22Rv1 (cell line): ENCODE results near the gene LSM14A.

Experiments used
- ZFX ChIP-seq: fragments of 450-650 bp; IDR thresholded peaks from 2 replicates; pipeline ENCODE4 v1.6.1; 2017; ENCODE audit warnings: antibody characterized with exemption, borderline replicate concordance
- TF ChIP-seq, protein P1 (sequence below): fragments of 450-650 bp; IDR thresholded peaks from 2 replicates; pipeline ENCODE4 v1.5.1; 2017; ENCODE audit warnings: mild to moderate bottlenecking

GRCh38 chr19:34269968-34270621 lies 97.8 kb downstream of the LSM14A start:
- TF ChIP-seq, protein P1, sequence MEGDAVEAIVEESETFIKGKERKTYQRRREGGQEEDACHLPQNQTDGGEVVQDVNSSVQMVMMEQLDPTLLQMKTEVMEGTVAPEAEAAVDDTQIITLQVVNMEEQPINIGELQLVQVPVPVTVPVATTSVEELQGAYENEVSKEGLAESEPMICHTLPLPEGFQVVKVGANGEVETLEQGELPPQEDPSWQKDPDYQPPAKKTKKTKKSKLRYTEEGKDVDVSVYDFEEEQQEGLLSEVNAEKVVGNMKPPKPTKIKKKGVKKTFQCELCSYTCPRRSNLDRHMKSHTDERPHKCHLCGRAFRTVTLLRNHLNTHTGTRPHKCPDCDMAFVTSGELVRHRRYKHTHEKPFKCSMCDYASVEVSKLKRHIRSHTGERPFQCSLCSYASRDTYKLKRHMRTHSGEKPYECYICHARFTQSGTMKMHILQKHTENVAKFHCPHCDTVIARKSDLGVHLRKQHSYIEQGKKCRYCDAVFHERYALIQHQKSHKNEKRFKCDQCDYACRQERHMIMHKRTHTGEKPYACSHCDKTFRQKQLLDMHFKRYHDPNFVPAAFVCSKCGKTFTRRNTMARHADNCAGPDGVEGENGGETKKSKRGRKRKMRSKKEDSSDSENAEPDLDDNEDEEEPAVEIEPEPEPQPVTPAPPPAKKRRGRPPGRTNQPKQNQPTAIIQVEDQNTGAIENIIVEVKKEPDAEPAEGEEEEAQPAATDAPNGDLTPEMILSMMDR = no peak
- TF ChIP-seq ZFX = no peak
